Hepatocyte (in vitro differentiated cells): ENCODE results near the gene PCDHB11.

Source experiments
- EZH2phosphoT487 ChIP-seq: fragments of 200-600 bp; sonication (generic); IDR thresholded peaks from one replicate; pipeline ENCODE4 v1.6.1; 2018; ENCODE audit warnings: antibody characterized with exemption, mild to moderate bottlenecking, low read depth, moderate library complexity; ENCODE audit not compliant: unreplicated experiment, severe bottlenecking
- TF ChIP-seq, protein P1 (sequence below): fragments of 200-600 bp; sonication (generic); IDR thresholded peaks from 2 replicates; pipeline ENCODE4 v1.5.1; 2016; ENCODE audit warnings: antibody characterized with exemption, mild to moderate bottlenecking; ENCODE audit not compliant: poor library complexity

- TF ChIP-seq, protein P1, sequence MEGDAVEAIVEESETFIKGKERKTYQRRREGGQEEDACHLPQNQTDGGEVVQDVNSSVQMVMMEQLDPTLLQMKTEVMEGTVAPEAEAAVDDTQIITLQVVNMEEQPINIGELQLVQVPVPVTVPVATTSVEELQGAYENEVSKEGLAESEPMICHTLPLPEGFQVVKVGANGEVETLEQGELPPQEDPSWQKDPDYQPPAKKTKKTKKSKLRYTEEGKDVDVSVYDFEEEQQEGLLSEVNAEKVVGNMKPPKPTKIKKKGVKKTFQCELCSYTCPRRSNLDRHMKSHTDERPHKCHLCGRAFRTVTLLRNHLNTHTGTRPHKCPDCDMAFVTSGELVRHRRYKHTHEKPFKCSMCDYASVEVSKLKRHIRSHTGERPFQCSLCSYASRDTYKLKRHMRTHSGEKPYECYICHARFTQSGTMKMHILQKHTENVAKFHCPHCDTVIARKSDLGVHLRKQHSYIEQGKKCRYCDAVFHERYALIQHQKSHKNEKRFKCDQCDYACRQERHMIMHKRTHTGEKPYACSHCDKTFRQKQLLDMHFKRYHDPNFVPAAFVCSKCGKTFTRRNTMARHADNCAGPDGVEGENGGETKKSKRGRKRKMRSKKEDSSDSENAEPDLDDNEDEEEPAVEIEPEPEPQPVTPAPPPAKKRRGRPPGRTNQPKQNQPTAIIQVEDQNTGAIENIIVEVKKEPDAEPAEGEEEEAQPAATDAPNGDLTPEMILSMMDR: no peak
- no peak for TF ChIP-seq EZH2phosphoT487
Observed at GRCh38 chr5:141180313-141180712, 19.1 kb upstream of the PCDHB11 start.
